A673 (cell line): ENCODE data around the gene BABAM2. TPM values are rescaled to one million over a fixed set of nuclear protein-coding genes. Genes with fewer than 3 reads are reported as not detected.

Source experiments
- BruUV-seq: library from RNA; stranded (reverse); fragments of 400-500 nt; replicated peaks from 2 replicates; lab custom pipeline; 2021; lab: Mats Ljungman, UMichigan
- CTCF ChIA-PET: fragments of 300-600 bp; sonication (Branson Sonifier 250); formaldehyde crosslinking; loops from one replicate; lab custom pipeline; 2022; ENCODE audit warnings: antibody characterized with exemption; lab: Charles Lee
- POLR2A ChIA-PET: fragments of 300-600 bp; sonication (Branson Sonifier 250); formaldehyde crosslinking; loops from one replicate; lab custom pipeline; 2022; ENCODE audit warnings: antibody characterized with exemption; ENCODE audit not compliant: low non-redundant PET; lab: Charles Lee
- DNase-seq: peaks from one replicate; pipeline ENCODE4 v3.0.0-alpha.2; 2015; ENCODE audit warnings: low spot score
- H3K27ac ChIP-seq: fragments of 200-600 bp; sonication (generic); 2 replicates; pipeline ENCODE4 v1.5.1; 2016; ENCODE audit warnings: mixed run types, low read depth, mild to moderate bottlenecking, mixed read lengths, antibody characterized with exemption, low read length; ENCODE audit not compliant: poor library complexity, severe bottlenecking
- H3K27me3 ChIP-seq: fragments of 200-600 bp; sonication (generic); replicated peaks from 2 replicates; pipeline ENCODE4 v1.6.1; 2017; ENCODE audit warnings: mixed run types, low read depth, mild to moderate bottlenecking, mixed read lengths, antibody characterized with exemption, low read length; ENCODE audit not compliant: insufficient read depth, poor library complexity
- H3K36me3 ChIP-seq: fragments of 200-600 bp; sonication (generic); 2 replicates; pipeline ENCODE4 v1.6.1; 2016; ENCODE audit warnings: mixed run types, mild to moderate bottlenecking, mixed read lengths, antibody characterized with exemption, low read length; ENCODE audit not compliant: insufficient read depth, poor library complexity, severe bottlenecking
- H3K4me1 ChIP-seq: fragments of 200-600 bp; sonication (generic); 2 replicates; pipeline ENCODE4 v1.6.1; 2017; ENCODE audit warnings: mixed run types, mild to moderate bottlenecking, mixed read lengths, antibody characterized with exemption, low read length; ENCODE audit not compliant: insufficient read depth, poor library complexity, severe bottlenecking
- H3K4me3 ChIP-seq: fragments of 200-600 bp; sonication (generic); 2 replicates; pipeline ENCODE4 v1.5.1; 2016; ENCODE audit warnings: low read depth, mixed run types, mild to moderate bottlenecking, mixed read lengths, low read length; ENCODE audit not compliant: poor library complexity, severe bottlenecking
- H3K9me3 ChIP-seq: fragments of 200-600 bp; sonication (generic); 2 replicates; pipeline ENCODE4 v1.6.1; 2016; ENCODE audit warnings: mixed run types, low read depth, mild to moderate bottlenecking, mixed read lengths, antibody characterized with exemption, low read length; ENCODE audit not compliant: poor library complexity, severe bottlenecking
- EZH2 ChIP-seq: fragments of 200-600 bp; sonication (generic); IDR thresholded peaks from 2 replicates; pipeline ENCODE4 v1.6.1; 2017; ENCODE audit warnings: borderline replicate concordance, low read depth, mild to moderate bottlenecking, mixed read lengths, antibody characterized with exemption, low read length; ENCODE audit not compliant: poor library complexity, severe bottlenecking
- intact Hi-C: fragments of 100-400 bp; cut with micrococcal nuclease; formaldehyde crosslinking; loops from one replicate; pipeline ENCODE4 v1.10.0; 2022; ENCODE audit not compliant: unreplicated experiment
- total RNA-seq: library from RNA; stranded (reverse); gene quantifications from 2 replicates; pipeline ENCODE4 v1.2.3, GENCODE V29; 2021
- TF ChIP-seq, protein P1 (sequence below): fragments of 300-800, 200-600 bp; sonication (generic); conservative IDR thresholded peaks from 2 replicates; pipeline ENCODE4 v1.5.1; 2017; ENCODE audit warnings: low read depth, mild to moderate bottlenecking, antibody characterized with exemption, low read length, moderate library complexity, mixed read lengths

BABAM2 gene
- total RNA-seq, 1 experiment from 2014 or later: 21.8 TPM

DNA sequence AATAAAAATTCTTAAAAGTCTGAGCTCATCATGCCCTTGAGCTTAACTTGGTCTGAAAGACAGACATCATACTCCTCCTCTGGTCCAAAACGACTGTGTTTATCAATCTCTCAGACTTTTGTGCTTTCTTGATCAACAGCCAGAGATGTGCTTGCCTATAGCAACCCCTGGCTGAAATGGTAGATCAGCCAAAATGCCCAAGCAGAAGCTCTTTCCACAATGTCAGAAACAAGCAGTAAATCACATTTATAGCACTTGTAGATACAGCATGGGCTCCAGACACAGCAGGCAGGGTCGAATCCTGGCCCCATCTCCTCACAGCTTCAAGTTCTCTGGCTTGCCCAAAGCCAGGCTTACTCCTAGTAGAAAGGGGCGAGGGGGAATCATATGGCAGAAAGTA is 391.7 kb downstream of the BABAM2 start:
- no TSS peak for BruUV-seq
- no peak for DNase-seq
- Histone ChIP-seq H3K27me3 (no peaks in the 10 kb centered on the region), H3K4me3 (no peak overlapping the region), H3K36me3 (no peaks in the 10 kb centered on the region), H3K27ac (no peak overlapping the region), H3K4me1 (no peaks in the 10 kb centered on the region), H3K9me3 (no peaks in the 10 kb centered on the region)
- ChIA-PET CTCF (no interaction called here), POLR2A (no interaction called here)
- intact Hi-C loops: no loop called here
- no peak for TF ChIP-seq EZH2
- TF ChIP-seq, protein P1, sequence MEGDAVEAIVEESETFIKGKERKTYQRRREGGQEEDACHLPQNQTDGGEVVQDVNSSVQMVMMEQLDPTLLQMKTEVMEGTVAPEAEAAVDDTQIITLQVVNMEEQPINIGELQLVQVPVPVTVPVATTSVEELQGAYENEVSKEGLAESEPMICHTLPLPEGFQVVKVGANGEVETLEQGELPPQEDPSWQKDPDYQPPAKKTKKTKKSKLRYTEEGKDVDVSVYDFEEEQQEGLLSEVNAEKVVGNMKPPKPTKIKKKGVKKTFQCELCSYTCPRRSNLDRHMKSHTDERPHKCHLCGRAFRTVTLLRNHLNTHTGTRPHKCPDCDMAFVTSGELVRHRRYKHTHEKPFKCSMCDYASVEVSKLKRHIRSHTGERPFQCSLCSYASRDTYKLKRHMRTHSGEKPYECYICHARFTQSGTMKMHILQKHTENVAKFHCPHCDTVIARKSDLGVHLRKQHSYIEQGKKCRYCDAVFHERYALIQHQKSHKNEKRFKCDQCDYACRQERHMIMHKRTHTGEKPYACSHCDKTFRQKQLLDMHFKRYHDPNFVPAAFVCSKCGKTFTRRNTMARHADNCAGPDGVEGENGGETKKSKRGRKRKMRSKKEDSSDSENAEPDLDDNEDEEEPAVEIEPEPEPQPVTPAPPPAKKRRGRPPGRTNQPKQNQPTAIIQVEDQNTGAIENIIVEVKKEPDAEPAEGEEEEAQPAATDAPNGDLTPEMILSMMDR: no peak

DNA sequence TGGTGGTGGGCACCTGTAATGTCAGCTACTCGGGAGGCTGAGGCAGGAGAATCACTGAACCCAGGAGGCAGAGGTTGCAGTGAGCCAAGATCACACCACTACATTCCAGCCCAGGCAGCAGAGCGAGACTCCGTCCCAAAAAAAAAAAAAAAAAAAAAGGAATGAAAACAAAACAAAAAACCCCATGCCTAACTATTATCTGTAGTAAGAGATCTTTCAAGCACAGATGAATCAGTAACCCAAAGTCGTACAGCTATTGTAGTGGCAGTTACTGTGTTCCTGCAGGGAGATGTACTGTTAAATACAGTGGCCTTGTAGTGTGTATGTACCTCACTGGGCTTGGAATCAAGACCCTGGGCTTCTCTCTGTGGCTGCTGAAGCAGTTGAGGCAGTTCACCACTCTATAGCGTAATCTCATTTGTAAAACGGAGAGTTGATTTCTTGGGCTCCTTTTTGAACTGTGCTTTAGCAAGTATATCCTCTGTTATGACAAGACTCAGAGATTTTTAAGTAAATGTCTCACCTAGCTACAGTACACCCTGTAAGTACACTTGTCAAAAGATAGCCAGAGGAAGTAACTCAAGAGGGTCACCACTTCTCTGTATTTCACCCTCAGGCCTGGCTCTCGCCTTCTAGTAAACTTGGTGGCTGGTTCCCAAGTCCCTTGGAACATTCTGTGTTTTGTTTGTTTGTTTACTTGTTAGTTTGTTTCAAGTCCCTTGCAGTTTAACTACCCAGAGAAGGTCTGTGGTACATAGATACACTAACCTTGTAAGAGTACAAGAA is 392.5 kb downstream of the BABAM2 start:
- no peak for DNase-seq

DNA sequence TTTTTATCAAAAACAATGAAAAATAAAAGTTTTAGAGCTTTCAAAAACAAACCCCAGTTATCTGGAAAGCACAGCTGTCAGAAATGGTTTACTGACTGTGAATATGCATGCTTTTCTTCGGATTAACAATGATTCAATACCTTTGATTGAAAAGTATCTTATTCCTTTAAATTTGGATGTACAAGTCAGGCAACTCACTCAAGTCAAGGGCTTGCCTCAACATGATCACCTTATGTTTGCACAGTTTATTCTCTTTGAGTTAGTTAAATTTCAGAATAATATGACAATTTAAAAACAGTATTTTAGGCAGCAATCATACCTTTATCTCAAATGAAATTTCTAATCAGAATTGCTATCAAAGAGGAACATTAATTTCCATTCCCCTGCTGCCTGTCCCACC is 393.3 kb downstream of the BABAM2 start:
- ChIA-PET CTCF (no interaction called here), POLR2A (no interaction called here)
- DNase-seq: no peak
- BruUV-seq: no TSS peak
- Histone ChIP-seq H3K27ac (no peak overlapping the region), H3K36me3 (no peaks in the 10 kb centered on the region), H3K4me3 (no peak overlapping the region), H3K27me3 (no peaks in the 10 kb centered on the region), H3K4me1 (no peaks in the 10 kb centered on the region), H3K9me3 (no peaks in the 10 kb centered on the region)
- TF ChIP-seq, protein P1: no peak
- TF ChIP-seq EZH2: no peak
- intact Hi-C loops: no loop called here

More for the DNA sequence above, 392.5 kb downstream of the BABAM2 start:
- Histone ChIP-seq H3K27ac (no peak overlapping the region), H3K9me3 (no peaks in the 10 kb centered on the region), H3K4me3 (no peak overlapping the region), H3K4me1 (no peaks in the 10 kb centered on the region), H3K27me3 (no peaks in the 10 kb centered on the region), H3K36me3 (no peaks in the 10 kb centered on the region)
- no TSS peak for BruUV-seq
- ChIA-PET POLR2A (no interaction called here), CTCF (no interaction called here)
- TF ChIP-seq, protein P1: no peak
- no peak for TF ChIP-seq EZH2
- intact Hi-C loops: no loop called here
